BE2C (cell line): Measurements from ENCODE around the gene PDE8A.

Experiments used
- DNase-seq: peaks from one replicate; pipeline ENCODE4 v3.0.0-alpha.2; 2020
- H3K27me3 ChIP-seq: fragments of 250-450 bp; sonication (Bioruptor Pico); 2 replicates; pipeline ENCODE4 v1.5.1; 2020; ENCODE audit warnings: mild to moderate bottlenecking
- H3K36me3 ChIP-seq: fragments of 250-450 bp; sonication (Bioruptor Pico); 2 replicates; pipeline ENCODE4 v1.5.1; 2020; ENCODE audit warnings: mild to moderate bottlenecking
- H3K4me1 ChIP-seq: fragments of 250-450 bp; sonication (Bioruptor Pico); 2 replicates; pipeline ENCODE4 v1.5.1; 2020
- H3K4me3 ChIP-seq: 2 replicates; pipeline ENCODE4 v1.5.1; 2011; ENCODE audit warnings: low read depth, low read length
- H3K9me3 ChIP-seq: fragments of 250-450 bp; sonication (Bioruptor Pico); 2 replicates; pipeline ENCODE4 v1.5.1; 2020
- TF ChIP-seq, protein P1 (sequence below): IDR thresholded peaks from 2 replicates; pipeline ENCODE4 v1.5.1; 2012; ENCODE audit warnings: mild to moderate bottlenecking, low read depth, low read length

PDE8A gene

GRCh38 chr15:85044251-85044853, 62.7 kb downstream of the PDE8A start:
- no peaks in the 10 kb centered on the region for H3K9me3 ChIP-seq
- H3K4me3 ChIP-seq: no peak overlapping the region
- H3K27me3 ChIP-seq: no peaks in the 10 kb centered on the region
- H3K36me3 ChIP-seq: no peaks in the 10 kb centered on the region
- no peaks in the 10 kb centered on the region for H3K4me1 ChIP-seq
- TF ChIP-seq, protein P1, sequence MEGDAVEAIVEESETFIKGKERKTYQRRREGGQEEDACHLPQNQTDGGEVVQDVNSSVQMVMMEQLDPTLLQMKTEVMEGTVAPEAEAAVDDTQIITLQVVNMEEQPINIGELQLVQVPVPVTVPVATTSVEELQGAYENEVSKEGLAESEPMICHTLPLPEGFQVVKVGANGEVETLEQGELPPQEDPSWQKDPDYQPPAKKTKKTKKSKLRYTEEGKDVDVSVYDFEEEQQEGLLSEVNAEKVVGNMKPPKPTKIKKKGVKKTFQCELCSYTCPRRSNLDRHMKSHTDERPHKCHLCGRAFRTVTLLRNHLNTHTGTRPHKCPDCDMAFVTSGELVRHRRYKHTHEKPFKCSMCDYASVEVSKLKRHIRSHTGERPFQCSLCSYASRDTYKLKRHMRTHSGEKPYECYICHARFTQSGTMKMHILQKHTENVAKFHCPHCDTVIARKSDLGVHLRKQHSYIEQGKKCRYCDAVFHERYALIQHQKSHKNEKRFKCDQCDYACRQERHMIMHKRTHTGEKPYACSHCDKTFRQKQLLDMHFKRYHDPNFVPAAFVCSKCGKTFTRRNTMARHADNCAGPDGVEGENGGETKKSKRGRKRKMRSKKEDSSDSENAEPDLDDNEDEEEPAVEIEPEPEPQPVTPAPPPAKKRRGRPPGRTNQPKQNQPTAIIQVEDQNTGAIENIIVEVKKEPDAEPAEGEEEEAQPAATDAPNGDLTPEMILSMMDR: peak; percentile 75
- peak; percentile 63 for DNase-seq

GRCh38 chr15:85044894-85045293, 63.2 kb downstream of the PDE8A start:
- no peaks in the 10 kb centered on the region for H3K27me3 ChIP-seq
- H3K36me3 ChIP-seq: no peaks in the 10 kb centered on the region
- no peak overlapping the region for H3K4me3 ChIP-seq
- no peaks in the 10 kb centered on the region for H3K4me1 ChIP-seq
- H3K9me3 ChIP-seq: no peaks in the 10 kb centered on the region
- TF ChIP-seq, protein P1: no peak
- no peak for DNase-seq

GRCh38 chr15:85045615-85046014, 64.0 kb downstream of the PDE8A start:
- TF ChIP-seq, protein P1: no peak
- no peak overlapping the region for H3K4me3 ChIP-seq
- H3K9me3 ChIP-seq: no peaks in the 10 kb centered on the region
- no peaks in the 10 kb centered on the region for H3K36me3 ChIP-seq
- no peaks in the 10 kb centered on the region for H3K27me3 ChIP-seq
- no peaks in the 10 kb centered on the region for H3K4me1 ChIP-seq
- DNase-seq: no peak

GRCh38 chr15:85047271-85047948, 65.8 kb downstream of the PDE8A start:
- Histone ChIP-seq H3K4me3 (no peak overlapping the region), H3K27me3 (no peaks in the 10 kb centered on the region), H3K4me1 (no peaks in the 10 kb centered on the region), H3K9me3 (no peaks in the 10 kb centered on the region), H3K36me3 (no peaks in the 10 kb centered on the region)
- no peak for DNase-seq
- TF ChIP-seq, protein P1: no peak

DNA sequence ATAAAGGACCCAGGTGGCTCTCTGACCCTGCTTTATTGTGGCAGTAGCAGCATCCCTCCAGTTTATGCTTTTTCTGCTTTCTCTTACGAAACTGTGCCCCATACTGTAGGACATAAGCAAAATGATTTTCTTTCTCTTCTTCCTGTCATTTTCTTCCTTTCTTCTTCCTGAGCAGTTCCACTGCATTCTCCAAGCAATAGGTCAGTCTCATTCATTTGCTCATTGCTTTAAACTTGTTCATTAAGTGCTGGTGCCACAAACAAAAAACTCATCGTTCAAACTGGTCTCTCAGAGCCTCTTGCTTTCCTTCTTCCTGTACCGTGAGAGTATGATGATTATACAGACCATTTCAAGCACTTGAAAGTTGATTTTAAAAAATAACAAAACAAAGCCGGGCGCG, 66.8 kb downstream of the PDE8A start:
- Histone ChIP-seq H3K36me3 (no peaks in the 10 kb centered on the region), H3K27me3 (no peaks in the 10 kb centered on the region), H3K9me3 (no peaks in the 10 kb centered on the region), H3K4me1 (no peaks in the 10 kb centered on the region), H3K4me3 (no peak overlapping the region)
- TF ChIP-seq, protein P1: no peak
- DNase-seq: no peak

DNA sequence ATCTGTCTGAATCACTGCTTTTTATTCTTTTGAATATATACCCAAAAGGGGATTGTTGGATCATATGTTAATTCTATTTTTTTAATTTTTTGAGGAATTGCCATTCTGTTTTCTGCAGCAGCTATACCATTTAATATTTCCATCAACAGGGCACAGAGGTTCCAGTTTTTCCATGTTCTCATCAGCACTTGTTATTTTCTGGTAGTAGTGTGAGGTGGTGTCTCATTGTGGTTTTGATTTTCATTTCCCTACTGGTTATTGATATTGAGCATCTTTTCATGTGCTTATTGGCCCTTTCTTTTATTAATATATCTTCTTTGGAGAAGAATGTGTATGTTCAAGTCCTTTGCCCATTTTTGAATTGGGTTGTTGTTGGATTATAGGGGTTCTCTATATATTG, 68.1 kb downstream of the PDE8A start:
- H3K36me3 ChIP-seq: no peaks in the 10 kb centered on the region
- TF ChIP-seq, protein P1: no peak
- no peak for DNase-seq
- no peaks in the 10 kb centered on the region for H3K9me3 ChIP-seq
- no peaks in the 10 kb centered on the region for H3K4me1 ChIP-seq
- no peaks in the 10 kb centered on the region for H3K27me3 ChIP-seq
- no peak overlapping the region for H3K4me3 ChIP-seq
